Measurements from ENCODE around the gene DPP9. TPM values are rescaled to one million over a fixed set of nuclear protein-coding genes. Genes with fewer than 3 reads are reported as not detected.

DPP9 gene
- total and polyA plus RNA-seq, 2 of the 13 experiments (the other 11 are each of a cell fraction or from before 2014, with no cell fraction given) = 8.4 to 25.8 TPM

GRCh38 chr19:4633140-4633967 lies 90.3 kb downstream of the DPP9 start (continued):
- TF ChIP-seq ZBED4 (CRISPR knock-in tag; IDR thresholded peaks at IDR 0.05; ENCODE audit: borderline replicate concordance) (no peak), TBX2 (CRISPR knock-in tag; IDR thresholded peaks at IDR 0.05; ENCODE audit: borderline replicate concordance) (peak; percentile 14; the same call in 1 of the 2 replicates), ZNF280D (CRISPR knock-in tag; IDR thresholded peaks at IDR 0.05) (peak; percentile 80), SIN3A (IDR thresholded peaks at IDR 0.05; ENCODE audit: borderline replicate concordance, low read depth, low read length) (no peak), ZNF326 (CRISPR knock-in tag; IDR thresholded peaks at IDR 0.05; ENCODE audit: borderline replicate concordance) (no peak), SAFB2 (CRISPR knock-in tag; IDR thresholded peaks at IDR 0.05; ENCODE audit: borderline replicate concordance, low read depth) (no peak), TBP (CRISPR knock-in tag; IDR thresholded peaks at IDR 0.05) (no peak), GABPA (IDR thresholded peaks at IDR 0.05; ENCODE audit: low read depth, low read length) (no peak), GABPA (CRISPR knock-in tag; IDR thresholded peaks at IDR 0.05; ENCODE audit: low read depth) (no peak), TOPORS (CRISPR knock-in tag; IDR thresholded peaks at IDR 0.05) (no peak), ZNF207 (IDR thresholded peaks at IDR 0.05; ENCODE audit: borderline replicate concordance) (no peak), RERE (CRISPR knock-in tag; IDR thresholded peaks at IDR 0.05; ENCODE audit: low read depth) (no peak), MAX (IDR thresholded peaks at IDR 0.05) (no peak; the same call in 1 of the 2 replicates), ZNF740 (CRISPR knock-in tag; IDR thresholded peaks at IDR 0.05) (no peak), ZNF331 (CRISPR knock-in tag; IDR thresholded peaks at IDR 0.05) (peak; percentile 47; the same call in 1 of the 2 replicates), ZNF766 (CRISPR knock-in tag; IDR thresholded peaks at IDR 0.05; ENCODE audit: borderline replicate concordance) (no peak)
